Panc1 (cell line): Measurements from ENCODE around the gene RIMKLB.
"Not testable (repeated sequence)": the region's sequence is repeated elsewhere in the genome, so short reads cannot be mapped to it uniquely, and the experiment has no call there.

Source experiments
- POLR2AphosphoS5 ChIP-seq: IDR thresholded peaks from 2 replicates; pipeline ENCODE4 v1.6.1; 2012; ENCODE audit warnings: mild to moderate bottlenecking, low read depth, low read length, moderate library complexity
- TF ChIP-seq, protein P1 (sequence below): fragments of 450-650 bp; IDR thresholded peaks from 2 replicates; pipeline ENCODE4 v1.5.1; 2017; ENCODE audit warnings: mild to moderate bottlenecking
- TF ChIP-seq, protein P2 (sequence below), 2 experiments: IDR thresholded peaks; 2 replicates each; pipeline ENCODE4 v1.6.1; 2011 to 2012; ENCODE audit warnings: low read depth in 2 of 2, control low read depth in 1 of 2, low read length in 1 of 2, mild to moderate bottlenecking in 1 of 2, moderate library complexity in 1 of 2; ENCODE audit not compliant: insufficient read depth in 1 of 2

DNA sequence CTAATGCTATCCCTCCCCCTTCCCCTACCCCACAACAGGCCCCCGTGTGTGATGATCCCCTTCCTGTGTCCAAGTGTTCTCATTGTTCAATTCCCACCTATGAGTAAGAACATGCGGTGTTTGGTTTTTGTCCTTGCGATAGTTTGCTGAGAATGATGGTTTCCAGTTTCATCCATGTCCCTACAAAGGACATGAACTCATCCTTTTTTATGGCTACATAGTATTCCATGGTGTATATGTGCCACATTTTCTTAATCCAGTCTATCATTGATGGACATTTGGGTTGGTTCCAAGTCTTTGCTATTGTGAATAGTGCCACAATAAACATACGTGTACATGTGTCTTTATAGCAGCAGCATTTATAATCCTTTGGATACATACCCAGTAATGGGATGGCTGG lies 62.3 kb downstream of the RIMKLB start:
- TF ChIP-seq, protein P1, sequence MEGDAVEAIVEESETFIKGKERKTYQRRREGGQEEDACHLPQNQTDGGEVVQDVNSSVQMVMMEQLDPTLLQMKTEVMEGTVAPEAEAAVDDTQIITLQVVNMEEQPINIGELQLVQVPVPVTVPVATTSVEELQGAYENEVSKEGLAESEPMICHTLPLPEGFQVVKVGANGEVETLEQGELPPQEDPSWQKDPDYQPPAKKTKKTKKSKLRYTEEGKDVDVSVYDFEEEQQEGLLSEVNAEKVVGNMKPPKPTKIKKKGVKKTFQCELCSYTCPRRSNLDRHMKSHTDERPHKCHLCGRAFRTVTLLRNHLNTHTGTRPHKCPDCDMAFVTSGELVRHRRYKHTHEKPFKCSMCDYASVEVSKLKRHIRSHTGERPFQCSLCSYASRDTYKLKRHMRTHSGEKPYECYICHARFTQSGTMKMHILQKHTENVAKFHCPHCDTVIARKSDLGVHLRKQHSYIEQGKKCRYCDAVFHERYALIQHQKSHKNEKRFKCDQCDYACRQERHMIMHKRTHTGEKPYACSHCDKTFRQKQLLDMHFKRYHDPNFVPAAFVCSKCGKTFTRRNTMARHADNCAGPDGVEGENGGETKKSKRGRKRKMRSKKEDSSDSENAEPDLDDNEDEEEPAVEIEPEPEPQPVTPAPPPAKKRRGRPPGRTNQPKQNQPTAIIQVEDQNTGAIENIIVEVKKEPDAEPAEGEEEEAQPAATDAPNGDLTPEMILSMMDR, result not testable (repeated sequence)
- TF ChIP-seq POLR2AphosphoS5, result not testable (repeated sequence)
- TF ChIP-seq, protein P2, sequence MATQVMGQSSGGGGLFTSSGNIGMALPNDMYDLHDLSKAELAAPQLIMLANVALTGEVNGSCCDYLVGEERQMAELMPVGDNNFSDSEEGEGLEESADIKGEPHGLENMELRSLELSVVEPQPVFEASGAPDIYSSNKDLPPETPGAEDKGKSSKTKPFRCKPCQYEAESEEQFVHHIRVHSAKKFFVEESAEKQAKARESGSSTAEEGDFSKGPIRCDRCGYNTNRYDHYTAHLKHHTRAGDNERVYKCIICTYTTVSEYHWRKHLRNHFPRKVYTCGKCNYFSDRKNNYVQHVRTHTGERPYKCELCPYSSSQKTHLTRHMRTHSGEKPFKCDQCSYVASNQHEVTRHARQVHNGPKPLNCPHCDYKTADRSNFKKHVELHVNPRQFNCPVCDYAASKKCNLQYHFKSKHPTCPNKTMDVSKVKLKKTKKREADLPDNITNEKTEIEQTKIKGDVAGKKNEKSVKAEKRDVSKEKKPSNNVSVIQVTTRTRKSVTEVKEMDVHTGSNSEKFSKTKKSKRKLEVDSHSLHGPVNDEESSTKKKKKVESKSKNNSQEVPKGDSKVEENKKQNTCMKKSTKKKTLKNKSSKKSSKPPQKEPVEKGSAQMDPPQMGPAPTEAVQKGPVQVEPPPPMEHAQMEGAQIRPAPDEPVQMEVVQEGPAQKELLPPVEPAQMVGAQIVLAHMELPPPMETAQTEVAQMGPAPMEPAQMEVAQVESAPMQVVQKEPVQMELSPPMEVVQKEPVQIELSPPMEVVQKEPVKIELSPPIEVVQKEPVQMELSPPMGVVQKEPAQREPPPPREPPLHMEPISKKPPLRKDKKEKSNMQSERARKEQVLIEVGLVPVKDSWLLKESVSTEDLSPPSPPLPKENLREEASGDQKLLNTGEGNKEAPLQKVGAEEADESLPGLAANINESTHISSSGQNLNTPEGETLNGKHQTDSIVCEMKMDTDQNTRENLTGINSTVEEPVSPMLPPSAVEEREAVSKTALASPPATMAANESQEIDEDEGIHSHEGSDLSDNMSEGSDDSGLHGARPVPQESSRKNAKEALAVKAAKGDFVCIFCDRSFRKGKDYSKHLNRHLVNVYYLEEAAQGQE (IDR thresholded peaks at IDR 0.05; ENCODE audit: insufficient read depth in 1 of 2, low read depth in 2 of 2, low read length in 1 of 2), result not testable (repeated sequence)
